ENCODE results near the gene PNMT.
"Not testable (repeated sequence)": the region's sequence is repeated elsewhere in the genome, so short reads cannot be mapped to it uniquely, and the experiment has no call there.

Gene PNMT

DNA sequence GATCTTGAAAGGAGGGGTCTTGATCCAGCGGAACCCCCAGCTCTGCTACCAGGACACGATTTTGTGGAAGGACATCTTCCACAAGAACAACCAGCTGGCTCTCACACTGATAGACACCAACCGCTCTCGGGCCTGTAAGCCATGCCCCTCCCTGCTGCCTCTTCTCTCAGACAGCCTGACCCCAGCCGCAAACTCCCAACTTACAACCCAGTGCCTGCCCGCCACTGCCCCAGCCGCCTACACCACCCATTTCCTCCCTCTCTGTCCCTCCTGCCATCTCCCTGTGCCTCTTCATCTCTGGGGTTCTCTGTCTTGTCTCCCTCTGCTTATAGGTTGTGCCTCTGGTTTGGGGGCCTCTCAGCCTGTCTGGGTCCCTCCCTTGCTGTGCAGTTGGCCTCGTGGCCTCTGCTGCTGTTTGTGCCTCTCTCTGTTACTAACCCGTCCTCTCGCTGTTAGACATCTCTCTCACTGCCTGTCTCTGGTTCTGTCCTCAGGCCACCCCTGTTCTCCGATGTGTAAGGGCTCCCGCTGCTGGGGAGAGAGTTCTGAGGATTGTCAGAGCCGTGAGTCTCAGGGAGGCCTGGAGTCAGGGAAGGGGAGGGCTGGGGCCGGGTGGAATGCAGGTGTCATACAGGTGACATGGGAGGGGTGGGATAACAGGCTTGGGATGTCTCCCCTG lies 41.2 kb downstream of the PNMT start:
- DNase-seq (ENCODE audit: low read depth, low spot score), result no peak

DNA sequence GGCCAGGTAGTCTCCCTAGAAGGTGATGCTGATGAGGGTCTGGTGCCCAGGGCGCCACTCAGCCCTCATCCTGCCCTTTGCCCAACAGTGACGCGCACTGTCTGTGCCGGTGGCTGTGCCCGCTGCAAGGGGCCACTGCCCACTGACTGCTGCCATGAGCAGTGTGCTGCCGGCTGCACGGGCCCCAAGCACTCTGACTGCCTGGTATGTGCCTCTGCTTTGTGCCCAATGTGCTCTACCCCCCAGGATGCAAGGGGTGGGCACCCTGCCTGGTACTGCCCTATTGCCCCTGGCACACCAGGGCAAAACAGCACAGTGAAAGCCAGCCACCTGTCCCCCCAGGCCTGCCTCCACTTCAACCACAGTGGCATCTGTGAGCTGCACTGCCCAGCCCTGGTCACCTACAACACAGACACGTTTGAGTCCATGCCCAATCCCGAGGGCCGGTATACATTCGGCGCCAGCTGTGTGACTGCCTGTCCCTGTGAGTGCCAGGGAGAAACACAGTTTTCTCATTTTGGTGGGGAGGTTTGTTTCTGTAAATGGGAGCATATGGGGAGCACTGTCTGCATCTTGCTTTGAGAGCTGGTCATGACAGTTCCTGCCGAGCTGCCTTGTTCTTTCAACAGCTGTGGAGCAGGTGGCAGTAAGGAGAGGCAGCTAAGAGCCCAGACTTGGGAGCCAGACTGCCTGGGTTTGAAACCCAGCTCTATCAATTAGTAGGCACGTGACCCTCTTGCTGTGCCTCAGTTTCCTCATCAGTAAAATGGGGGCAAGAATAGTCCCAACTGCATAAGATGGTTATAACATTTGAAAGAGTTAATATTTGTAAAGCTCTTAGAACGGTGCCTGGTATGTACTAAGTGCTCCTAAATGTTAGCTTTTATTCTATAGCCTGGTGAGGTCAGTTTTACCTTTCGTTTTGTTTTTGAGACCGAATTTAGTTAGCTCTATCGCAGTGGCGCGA lies 42.0 kb downstream of the PNMT start:
- no peak for DNase-seq (ENCODE audit: low read depth, low spot score)

DNA sequence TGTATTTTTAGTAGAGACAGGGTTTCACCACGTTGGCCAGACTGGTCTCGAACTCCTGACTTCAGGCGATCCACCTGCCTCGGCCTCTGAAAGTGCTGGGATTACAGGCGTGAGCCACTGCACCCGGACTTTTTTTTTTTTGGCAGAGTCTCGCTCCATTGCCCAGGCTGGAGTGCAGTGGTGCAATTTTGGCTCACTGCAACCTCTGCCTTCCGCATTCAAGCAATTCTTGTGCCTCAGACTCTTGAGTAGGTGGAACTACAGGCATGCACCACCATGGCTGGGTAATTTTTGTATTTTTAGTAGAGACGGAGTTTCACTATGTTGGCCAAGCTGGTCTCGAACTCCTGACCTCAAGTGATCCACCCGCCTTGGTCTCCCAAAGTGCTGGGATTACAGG lies 42.8 kb downstream of the PNMT start:
- DNase-seq (ENCODE audit: low read depth, low spot score), result not testable (repeated sequence)

GRCh38 chr17:39711851-39712250 lies 43.6 kb downstream of the PNMT start:
- no peak for DNase-seq (ENCODE audit: low read depth, low spot score)

GRCh38 chr17:39714234-39714633 lies 46.0 kb downstream of the PNMT start:
- DNase-seq (ENCODE audit: low read depth, low spot score), result no peak

DNA sequence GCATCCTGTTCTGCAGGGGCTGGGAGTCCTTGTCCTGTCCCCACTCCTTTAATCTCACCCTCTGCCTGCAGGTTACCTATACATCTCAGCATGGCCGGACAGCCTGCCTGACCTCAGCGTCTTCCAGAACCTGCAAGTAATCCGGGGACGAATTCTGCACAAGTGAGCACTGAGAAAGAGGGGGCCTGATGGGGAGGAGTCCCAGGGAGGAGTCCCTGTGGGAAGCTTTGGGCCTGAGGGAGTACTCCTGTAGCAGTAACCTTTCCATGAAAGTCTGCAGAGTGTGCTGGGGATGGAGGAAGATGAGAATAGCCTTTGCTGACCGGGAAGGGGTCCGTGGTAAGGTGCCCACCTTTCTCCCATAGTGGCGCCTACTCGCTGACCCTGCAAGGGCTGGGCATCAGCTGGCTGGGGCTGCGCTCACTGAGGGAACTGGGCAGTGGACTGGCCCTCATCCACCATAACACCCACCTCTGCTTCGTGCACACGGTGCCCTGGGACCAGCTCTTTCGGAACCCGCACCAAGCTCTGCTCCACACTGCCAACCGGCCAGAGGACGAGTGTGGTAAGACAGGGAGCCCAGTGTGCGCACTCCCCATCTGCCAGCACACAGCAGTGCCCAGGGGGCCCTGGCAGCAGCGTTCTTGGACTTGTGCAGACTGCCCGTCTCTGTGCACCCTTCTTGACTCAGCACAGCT lies 47.3 kb downstream of the PNMT start:
- DNase-seq (ENCODE audit: low read depth, low spot score), result no peak

GRCh38 chr17:39716073-39716818 lies 48.0 kb downstream of the PNMT start:
- no peak for DNase-seq (ENCODE audit: low read depth, low spot score)

DNA sequence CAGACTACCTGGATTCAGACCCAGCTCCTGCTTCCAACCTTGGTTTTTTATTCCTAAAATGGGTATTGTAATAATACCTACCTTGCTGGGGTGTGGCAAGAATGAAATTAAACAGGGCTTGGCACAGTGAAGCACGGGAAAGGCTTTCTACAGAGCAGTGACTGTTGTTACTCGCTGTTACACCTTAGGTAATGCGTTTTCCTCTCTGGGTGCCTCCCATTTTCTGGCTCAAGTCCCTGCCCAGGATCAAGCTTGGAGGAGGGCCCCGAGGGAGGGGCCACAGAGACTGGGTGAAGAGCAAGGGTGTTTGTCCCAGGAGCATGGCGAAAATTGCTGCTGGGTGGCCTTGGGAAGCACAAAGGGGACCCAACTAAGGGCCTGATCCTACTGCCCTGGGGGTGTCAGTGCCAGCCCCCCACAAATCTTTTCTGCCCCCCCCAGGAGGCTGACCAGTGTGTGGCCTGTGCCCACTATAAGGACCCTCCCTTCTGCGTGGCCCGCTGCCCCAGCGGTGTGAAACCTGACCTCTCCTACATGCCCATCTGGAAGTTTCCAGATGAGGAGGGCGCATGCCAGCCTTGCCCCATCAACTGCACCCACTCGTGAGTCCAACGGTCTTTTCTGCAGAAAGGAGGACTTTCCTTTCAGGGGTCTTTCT lies 48.8 kb downstream of the PNMT start:
- no peak for DNase-seq (ENCODE audit: low read depth, low spot score)

GRCh38 chr17:39717660-39718059 lies 49.4 kb downstream of the PNMT start:
- no peak for DNase-seq (ENCODE audit: low read depth, low spot score)

GRCh38 chr17:39719563-39720355 lies 51.5 kb downstream of the PNMT start:
- DNase-seq (ENCODE audit: low read depth, low spot score), result no peak
